ENCODE results near the gene KRT15. TPM values are rescaled to one million over a fixed set of nuclear protein-coding genes. Genes with fewer than 3 reads are reported as not detected.

KRT15 gene
- polyA plus RNA-seq, 3 donors, result 0.03 TPM; not detected in 2

- Mint-ChIP-seq H3K27ac (no peak overlapping the region), H3K9me3 (peaks cover 0 to 2% (median 0%) of the 10 kb centered on the region in 7 donors), H3K4me1 (no peaks in the 10 kb centered on the region), H3K27me3 (ENCODE audit: low read depth in 3 of 3) (peaks cover 20 to 50% (median 34%) of the 10 kb centered on the region in 3 donors), H3K36me3 (no peaks in the 10 kb centered on the region), H3K4me3 (no peak overlapping the region)
- DNase-seq, result no peak
- no peak overlapping the region for H3K4me3 ChIP-seq (replicated peaks in 1 of 3; ENCODE audit: low read depth in 2 of 3, low read length in 3 of 3)
- no peaks in the 10 kb centered on the region for H3K4me1 ChIP-seq (ENCODE audit: control insufficient read depth in 1 of 2, insufficient read depth in 2 of 2, low read length in 2 of 2)
- no peaks in the 10 kb centered on the region for H3K9me3 ChIP-seq (replicated peaks in 1 of 2; ENCODE audit: control insufficient read depth in 1 of 2, insufficient read depth in 1 of 2, low read length in 2 of 2)
- no peak overlapping the region for H2AFZ ChIP-seq (ENCODE audit: insufficient read depth, low read depth, low read length, poor library complexity, severe bottlenecking)
- H3K79me2 ChIP-seq (ENCODE audit: insufficient read depth, low read length), result no peaks in the 10 kb centered on the region
- H3K4me2 ChIP-seq (replicated peaks; ENCODE audit: extremely low read depth, low read length, poor library complexity, severe bottlenecking), result no peak overlapping the region
- WGBS (ENCODE audit: insufficient coverage), result 77% methylated on average over 13 of the region's 15 CpGs
- no peak for TF ChIP-seq CTCF (IDR thresholded peaks at IDR 0.05)
- no peak overlapping the region for H3K27ac ChIP-seq (ENCODE audit: low read depth in 1 of 2, low read length in 2 of 2)
- H3K27me3 ChIP-seq (ENCODE audit: control insufficient read depth in 2 of 2, insufficient read depth in 2 of 2, low read length in 2 of 2), result peaks cover 3 to 14% of the 10 kb centered on the region in 2 donors
- intact Hi-C loops (cut with micrococcal nuclease), result no loop called here
- no peaks in the 10 kb centered on the region for H3K36me3 ChIP-seq (replicated peaks in 1 of 2; ENCODE audit: control insufficient read depth in 1 of 2, insufficient read depth in 2 of 2, low read length in 2 of 2)
- H4K20me1 ChIP-seq (ENCODE audit: insufficient read depth, low read length), result no peaks in the 10 kb centered on the region
- no peak overlapping the region for H3K9ac ChIP-seq (ENCODE audit: insufficient read depth, low read length, poor library complexity, severe bottlenecking)
Observed at GRCh38 chr17:41535764-41536481, 17.2 kb upstream of the KRT15 start.

- intact Hi-C loops (cut with micrococcal nuclease), result no loop called here
- no peaks in the 10 kb centered on the region for H3K4me1 Mint-ChIP-seq
- no peak overlapping the region for H3K9ac ChIP-seq (ENCODE audit: insufficient read depth, low read length, poor library complexity, severe bottlenecking)
- H4K20me1 ChIP-seq (ENCODE audit: insufficient read depth, low read length), result no peaks in the 10 kb centered on the region
- H3K4me3 ChIP-seq (replicated peaks in 1 of 3; ENCODE audit: low read depth in 2 of 3, low read length in 3 of 3), result no peak overlapping the region
- peaks cover 10 to 23% of the 10 kb centered on the region in 2 donors for H3K27me3 ChIP-seq (ENCODE audit: control insufficient read depth in 2 of 2, insufficient read depth in 2 of 2, low read length in 2 of 2)
- H3K27ac Mint-ChIP-seq, result peak overlapping the region in 1 of 7 donors; percentile 0
- H3K36me3 ChIP-seq (replicated peaks in 1 of 2; ENCODE audit: control insufficient read depth in 1 of 2, insufficient read depth in 2 of 2, low read length in 2 of 2), result no peaks in the 10 kb centered on the region
- no peaks in the 10 kb centered on the region for H3K4me1 ChIP-seq (ENCODE audit: control insufficient read depth in 1 of 2, insufficient read depth in 2 of 2, low read length in 2 of 2)
- no peak overlapping the region for H3K4me2 ChIP-seq (replicated peaks; ENCODE audit: extremely low read depth, low read length, poor library complexity, severe bottlenecking)
- no peaks in the 10 kb centered on the region for H3K79me2 ChIP-seq (ENCODE audit: insufficient read depth, low read length)
- no peak for TF ChIP-seq CTCF (IDR thresholded peaks at IDR 0.05)
- H2AFZ ChIP-seq (ENCODE audit: insufficient read depth, low read depth, low read length, poor library complexity, severe bottlenecking), result no peak overlapping the region
- 80% methylated on average over 5 of the region's 7 CpGs for WGBS (ENCODE audit: insufficient coverage)
- H3K36me3 Mint-ChIP-seq, result no peaks in the 10 kb centered on the region
- H3K4me3 Mint-ChIP-seq, result peak overlapping the region in 1 of 2 donors; percentile 21
- H3K27ac ChIP-seq (ENCODE audit: low read depth in 1 of 2, low read length in 2 of 2), result no peak overlapping the region
- no peaks in the 10 kb centered on the region for H3K9me3 ChIP-seq (replicated peaks in 1 of 2; ENCODE audit: control insufficient read depth in 1 of 2, insufficient read depth in 1 of 2, low read length in 2 of 2)
- peaks cover 0 to 2% (median 0%) of the 10 kb centered on the region in 7 donors for H3K9me3 Mint-ChIP-seq
- no peak for DNase-seq
- peaks cover 24 to 58% (median 41%) of the 10 kb centered on the region in 3 donors for H3K27me3 Mint-ChIP-seq (ENCODE audit: low read depth in 3 of 3)
Observed at GRCh38 chr17:41534899-41535546, 16.3 kb upstream of the KRT15 start.
